Ovary (tissue), 9 donors: ENCODE data around the gene ZNF429. TPM values are rescaled to one million over a fixed set of nuclear protein-coding genes. Genes with fewer than 3 reads are reported as not detected.
"Not testable (repeated sequence)": the region's sequence is repeated elsewhere in the genome, so short reads cannot be mapped to it uniquely, and the experiment has no call there.

Experiments used
- DNase-seq, 5 donors: peaks; one replicate each; pipeline ENCODE4 v3.0.0-alpha.2; 2019 to 2020
- H3K27ac ChIP-seq, 2 donors: fragments of 200-600 bp; one replicate each; pipeline versions ENCODE4 v1.5.1 to v1.8.0; 2019 to 2022
- H3K27me3 ChIP-seq: fragments of 200-600 bp; one replicate; pipeline ENCODE4 v1.8.0; 2022
- H3K36me3 ChIP-seq: fragments of 200-600 bp; sonication (generic); one replicate; pipeline ENCODE4 v1.5.1; 2019
- H3K4me1 ChIP-seq: one replicate; pipeline ENCODE4 v1.8.1; 2013; ENCODE audit warnings: mild to moderate bottlenecking, moderate library complexity; ENCODE audit not compliant: insufficient read depth
- H3K4me3 ChIP-seq: fragments of 200-600 bp; sonication (generic); one replicate; pipeline ENCODE4 v1.5.1; 2017
- H3K9me3 ChIP-seq, 2 donors: fragments of 200-600 bp in 1 of 2; sonication (generic) in 1 of 2; one replicate each; pipeline versions ENCODE4 v1.5.1 to v1.8.1; 2013 to 2019; ENCODE audit warnings: mild to moderate bottlenecking in 1 of 2, moderate library complexity in 1 of 2
- CTCF ChIP-seq, 3 donors: fragments of 450-650 bp in 2 of 3; fragments of 200-600 bp in 1 of 3; IDR thresholded peaks; one replicate each; pipeline versions ENCODE4 v1.5.1 to v1.8.0; 2016 to 2022; ENCODE audit warnings: antibody characterized with exemption in 3 of 3, mild to moderate bottlenecking in 1 of 3
- EP300 ChIP-seq: sonication (generic); formaldehyde crosslinking; IDR thresholded peaks from one replicate; pipeline ENCODE4 v1.6.1; 2017; ENCODE audit warnings: antibody characterized with exemption
- POLR2A ChIP-seq: fragments of 450-650 bp; IDR thresholded peaks from one replicate; pipeline ENCODE4 v1.6.1; 2017; ENCODE audit warnings: antibody characterized with exemption, mild to moderate bottlenecking, moderate library complexity
- WGBS, 3 donors: extraction: QIAGEN DNeasy Blood & Tissue Kit in 1 of 3; methylation state at CpG; one replicate each; pipeline versions ENCODE4 v1.1.5 to v1.1.7; 2013 to 2017; 5-methylcytosine and 5-hydroxymethylcytosine counted together
- intact Hi-C, 4 donors: fragments of 100-400 bp; cut with DNase I; formaldehyde crosslinking; loops; one replicate each; pipeline versions ENCODE4 v1.11.0 to v1.15.1; 2022 to 2023
- polyA plus RNA-seq, 2 donors: library from polyadenylated mRNA; stranded (reverse); fragments of 200-250 nt in 1 of 2; fragments of 350-450 nt in 1 of 2; fragmentation: Illumina TruSeq in 1 of 2; extraction: RNeasy Lipid Tissue Mini Kit (QIAGEN cat#74804) in 1 of 2; gene quantifications; one replicate each; pipeline ENCODE4 v1.2.3, GENCODE V29; 2013 to 2014
- total RNA-seq, 7 donors: library from RNA; depleted of rRNA in 2 of 7; stranded (reverse); fragments of >200 nt in 2 of 7; fragmentation: NEBNext Ultra II Directional in 3 of 7; extraction: Animal tissue kit (Norgen Biotek cat#: 25700) in 3 of 7; gene quantifications; one replicate each; pipeline versions ENCODE4 v1.1.0 to v1.2.4, GENCODE V29; 2016 to 2023
- donor health status: DM: no; HTN: no; CAD: no; lungs with moderate emphysema.
- donor health status: DM: no; HTN: no; CAD: no.
- donor health status: Bipolar disorder and iron deficiency.
- donor health status: DM: yes; HTN: yes; CAD: no.
- donor health status: DM: no; HTN: no; CAD: no.
- donor health status: DM: yes; HTN: yes; CAD: no.

The ZNF429 gene
- total and polyA plus RNA-seq, 9 donors = 10.9 to 22.8 (median 13.2) TPM

GRCh38 chr19:21466627-21467026, 38.8 kb upstream of the ZNF429 start:
- no peak overlapping the region for H3K27ac ChIP-seq
- no peaks in the 10 kb centered on the region for H3K36me3 ChIP-seq
- no peaks in the 10 kb centered on the region for H3K4me1 ChIP-seq
- no peaks in the 10 kb centered on the region for H3K27me3 ChIP-seq
- no peak for TF ChIP-seq POLR2A
- TF ChIP-seq EP300 = no peak
- no peak for TF ChIP-seq CTCF (IDR thresholded peaks at IDR 0.05)
- no peak overlapping the region for H3K4me3 ChIP-seq
- no peak for DNase-seq
- no peaks in the 10 kb centered on the region for H3K9me3 ChIP-seq
- intact Hi-C loops = no loop called here
- 66 to 76% (median 75%) methylated on average over 8 of the region's 8 CpGs for WGBS, 3 donors

- DNase-seq = no peak
- Histone ChIP-seq H3K27me3 (no peaks in the 10 kb centered on the region), H3K36me3 (no peaks in the 10 kb centered on the region), H3K4me3 (no peak overlapping the region), H3K4me1 (no peaks in the 10 kb centered on the region), H3K9me3 (no peaks in the 10 kb centered on the region), H3K27ac (no peak overlapping the region)
- WGBS, 3 donors = 81 to 86% (median 82%) methylated on average over 5 of the region's 5 CpGs
- intact Hi-C loops = no loop called here
- no peak for TF ChIP-seq CTCF (IDR thresholded peaks at IDR 0.05)
- no peak for TF ChIP-seq POLR2A
- no peak for TF ChIP-seq EP300
Measured at GRCh38 chr19:21468791-21469190, 36.6 kb upstream of the ZNF429 start.

GRCh38 chr19:21472507-21472906, 32.9 kb upstream of the ZNF429 start:
- Histone ChIP-seq H3K4me3 (no peak overlapping the region), H3K4me1 (peaks cover 6% of the 10 kb centered on the region), H3K36me3 (no peaks in the 10 kb centered on the region), H3K27me3 (no peaks in the 10 kb centered on the region), H3K9me3 (no peaks in the 10 kb centered on the region), H3K27ac (no peak overlapping the region)
- DNase-seq = no peak
- TF ChIP-seq POLR2A (no peak), EP300 (no peak)
- intact Hi-C loops = no loop called here

- peak; percentile 78 to 93 (median 89) for DNase-seq
Measured at GRCh38 chr19:21474671-21475181, 30.7 kb upstream of the ZNF429 start.

GRCh38 chr19:21482361-21482760, 23.0 kb upstream of the ZNF429 start:
- H3K9me3 ChIP-seq, intact Hi-C loops, H3K36me3 ChIP-seq, H3K4me1 ChIP-seq, H3K4me3 ChIP-seq, H3K27me3 ChIP-seq: not testable (repeated sequence)
- H3K27ac ChIP-seq = peak overlapping the region in 1 of 2 donors; percentile 23
- WGBS, 3 donors = 83 to 88% (median 86%) methylated on average over 14 of the region's 14 CpGs
- DNase-seq = peak in 4 of 5 donors; percentile 33 to 47 (median 44)

More at GRCh38 chr19:21474671-21475181, 30.7 kb upstream of the ZNF429 start:
- H3K27ac ChIP-seq = no peak overlapping the region
- H3K27me3 ChIP-seq = no peaks in the 10 kb centered on the region
- H3K36me3 ChIP-seq = no peaks in the 10 kb centered on the region
- TF ChIP-seq POLR2A (no peak), CTCF (IDR thresholded peaks at IDR 0.05) (no peak), EP300 (no peak)
- WGBS, 3 donors = 0 to 8% (median 1%) methylated on average over 37 of the region's 37 CpGs
- intact Hi-C loops = no loop called here
- H3K4me1 ChIP-seq = peaks cover 6% of the 10 kb centered on the region
- H3K4me3 ChIP-seq = peak overlapping the region; percentile 34
- no peaks in the 10 kb centered on the region for H3K9me3 ChIP-seq
